Coronary artery (tissue), 2 donors: Measurements from ENCODE around the gene BRD7.

Experiments
- DNase-seq: peaks from one replicate; pipeline ENCODE4 v3.0.0-alpha.2; 2017; ENCODE audit warnings: low spot score
- H3K27ac ChIP-seq, 2 donors: fragments of 200-600 bp; sonication (generic); one replicate each; pipeline ENCODE4 v1.5.1; 2016 to 2019
- H3K4me3 ChIP-seq: fragments of 200-600 bp; sonication (generic); 2 replicates; pipeline ENCODE4 v1.5.1; 2016; ENCODE audit warnings: mild to moderate bottlenecking, moderate library complexity
- CTCF ChIP-seq: fragments of 200-600 bp; sonication (generic); IDR thresholded peaks from one replicate; pipeline ENCODE4 v1.5.1; 2019; ENCODE audit warnings: antibody characterized with exemption

The BRD7 gene

GRCh38 chr16:50377001-50377400 is 8.2 kb upstream of the BRD7 start:
- H3K4me3 ChIP-seq, result no peak overlapping the region
- no peak for TF ChIP-seq CTCF
- DNase-seq, result no peak
- no peak overlapping the region for H3K27ac ChIP-seq

GRCh38 chr16:50373780-50374179 is 5.0 kb upstream of the BRD7 start:
- DNase-seq, result no peak
- Histone ChIP-seq H3K4me3 (no peak overlapping the region), H3K27ac (peak overlapping the region; percentile 62 to 81)
- TF ChIP-seq CTCF, result no peak

GRCh38 chr16:50373345-50373701 is 4.5 kb upstream of the BRD7 start:
- peak overlapping the region; percentile 62 to 81 for H3K27ac ChIP-seq
- TF ChIP-seq CTCF, result no peak

GRCh38 chr16:50372611-50373344 is 4.0 kb upstream of the BRD7 start:
- DNase-seq, result peak; percentile 86
- Histone ChIP-seq H3K4me3 (no peak overlapping the region), H3K27ac (peak overlapping the region; percentile 62 to 81)
- TF ChIP-seq CTCF, result no peak

More at GRCh38 chr16:50373345-50373701, 4.5 kb upstream of the BRD7 start:
- no peak for DNase-seq
- no peak overlapping the region for H3K4me3 ChIP-seq

GRCh38 chr16:50371936-50372595 is 3.3 kb upstream of the BRD7 start:
- Histone ChIP-seq H3K27ac (peak overlapping the region; percentile 36 to 81), H3K4me3 (no peak overlapping the region)
- no peak for TF ChIP-seq CTCF
- no peak for DNase-seq

GRCh38 chr16:50371036-50371716 is 2.4 kb upstream of the BRD7 start:
- Histone ChIP-seq H3K27ac (no peak overlapping the region), H3K4me3 (no peak overlapping the region)
- DNase-seq, result no peak
- no peak for TF ChIP-seq CTCF
